GM18526 (cell line): ENCODE measurements around the gene MAGEA8.
"Not testable (repeated sequence)": the region's sequence is repeated elsewhere in the genome, so short reads cannot be mapped to it uniquely, and the experiment has no call there.

Experiments used
- POLR2A ChIP-seq: IDR thresholded peaks from 3 replicates; pipeline ENCODE4 v1.6.1; 2011; ENCODE audit not compliant: insufficient read length; ENCODE audit errors: extremely low read depth

Gene MAGEA8

DNA sequence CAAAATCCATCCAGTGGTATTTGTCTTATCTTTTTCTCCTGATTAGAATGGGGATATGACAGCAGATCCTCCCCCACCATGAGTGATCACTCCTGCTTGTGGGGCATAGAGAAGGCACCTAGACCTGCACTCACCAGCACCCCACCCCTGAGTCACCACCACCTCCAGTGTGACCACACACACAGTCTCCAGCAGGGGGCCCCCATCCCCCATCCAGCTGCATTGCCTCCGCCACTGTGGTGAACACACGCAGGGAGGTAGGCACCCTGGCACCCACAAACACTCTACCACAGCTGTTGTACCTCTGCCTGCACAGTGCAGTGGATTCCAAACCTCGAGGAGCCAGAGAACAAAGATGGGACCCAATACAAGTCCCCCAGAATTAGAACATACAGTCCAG, 9.0 kb upstream of the MAGEA8 start:
- no peak for TF ChIP-seq POLR2A

DNA sequence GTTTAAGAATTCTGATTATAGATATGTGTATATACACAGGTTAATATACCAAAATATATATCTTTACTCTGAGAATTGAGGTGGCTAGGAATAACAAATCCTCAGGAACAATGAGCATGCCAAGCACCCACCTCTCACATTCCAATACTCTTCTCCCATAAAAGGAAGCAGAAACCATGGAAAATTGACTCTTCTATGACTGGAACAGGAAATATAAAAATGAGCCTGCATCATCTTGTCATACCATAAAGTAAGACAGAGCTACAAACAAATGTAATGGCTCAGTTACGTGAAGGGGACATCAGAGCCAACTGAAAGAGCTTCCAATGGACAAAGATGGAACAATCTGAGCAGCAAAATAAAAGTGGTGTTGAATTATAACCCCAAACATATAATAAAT, 3.8 kb upstream of the MAGEA8 start:
- no peak for TF ChIP-seq POLR2A

DNA sequence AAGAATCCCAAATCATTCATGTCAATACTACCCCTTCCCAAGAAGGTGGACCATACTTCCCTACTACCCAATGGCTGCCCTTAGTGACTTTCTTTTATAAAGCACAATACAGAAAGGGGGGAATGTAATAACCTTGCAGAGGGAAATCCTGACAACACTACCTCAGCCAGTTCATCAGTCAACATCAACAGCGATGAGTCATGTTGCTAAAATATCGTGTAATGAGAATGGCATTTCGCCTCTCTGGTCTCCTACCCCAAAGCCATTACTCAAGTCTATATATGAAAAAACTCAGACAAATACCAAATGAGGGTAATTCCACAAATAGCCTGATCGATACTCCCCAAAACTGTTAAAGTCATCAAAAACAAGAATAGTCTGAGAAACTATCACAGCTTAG, 3.3 kb upstream of the MAGEA8 start:
- TF ChIP-seq POLR2A, result no peak

DNA sequence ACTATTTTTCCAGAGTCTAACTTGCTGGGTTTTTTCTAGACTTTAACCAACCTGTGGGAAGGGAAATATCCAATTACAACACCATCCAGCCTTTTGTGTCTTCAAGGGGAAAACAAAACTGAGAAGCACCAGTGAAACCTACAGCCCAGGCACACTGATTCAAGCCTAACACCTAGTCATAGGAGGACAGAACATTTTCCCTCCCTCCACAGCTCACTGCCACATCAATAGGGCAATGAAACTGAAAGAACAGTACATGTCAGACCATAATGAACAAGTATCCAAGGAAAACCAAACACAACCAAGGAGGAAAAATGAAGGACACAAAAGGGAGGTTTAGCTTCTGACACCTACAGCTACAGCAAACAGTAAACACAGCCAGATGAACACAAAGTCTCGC, 17.6 kb downstream of the MAGEA8 start:
- TF ChIP-seq POLR2A, result no peak

DNA sequence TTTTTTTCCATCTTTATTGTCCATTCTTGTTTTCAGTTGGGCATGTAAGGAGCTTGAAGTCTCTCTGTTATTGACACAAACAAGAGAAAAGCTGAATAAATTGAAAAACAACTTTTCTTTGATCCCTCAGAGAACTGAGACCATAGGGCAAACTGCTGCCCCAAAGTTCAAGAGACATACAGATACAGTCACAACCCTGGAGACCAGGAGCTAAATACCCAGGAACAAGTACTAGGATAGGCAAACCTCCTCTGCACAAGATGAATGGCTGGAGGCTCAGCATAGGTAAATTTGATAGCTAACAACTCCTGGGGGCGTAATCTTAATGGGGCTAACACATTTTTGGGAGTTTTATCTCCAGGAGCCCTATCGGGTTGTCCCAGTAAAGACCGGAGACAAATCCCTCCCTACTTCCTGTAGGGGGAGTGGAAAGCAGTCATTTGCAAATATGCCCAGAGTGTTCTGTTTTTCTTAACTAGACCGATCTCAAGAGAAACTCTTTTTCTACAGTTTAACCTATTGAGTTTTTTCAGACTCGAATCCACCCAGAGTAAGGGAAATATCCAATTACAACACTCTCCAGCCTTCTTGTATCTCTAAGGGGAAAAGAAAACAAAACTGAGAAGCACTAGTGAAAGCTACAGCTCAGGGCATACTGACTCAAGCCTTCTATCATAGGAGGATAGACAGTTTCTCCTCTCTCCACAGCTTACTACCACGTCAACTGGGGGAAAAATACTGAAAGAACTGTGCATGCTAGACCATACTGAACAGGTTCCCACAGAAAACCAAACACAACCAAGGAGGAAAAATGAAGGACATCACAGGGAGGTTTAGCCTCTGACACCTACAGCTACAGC, 23.1 kb downstream of the MAGEA8 start:
- TF ChIP-seq POLR2A, result no peak

DNA sequence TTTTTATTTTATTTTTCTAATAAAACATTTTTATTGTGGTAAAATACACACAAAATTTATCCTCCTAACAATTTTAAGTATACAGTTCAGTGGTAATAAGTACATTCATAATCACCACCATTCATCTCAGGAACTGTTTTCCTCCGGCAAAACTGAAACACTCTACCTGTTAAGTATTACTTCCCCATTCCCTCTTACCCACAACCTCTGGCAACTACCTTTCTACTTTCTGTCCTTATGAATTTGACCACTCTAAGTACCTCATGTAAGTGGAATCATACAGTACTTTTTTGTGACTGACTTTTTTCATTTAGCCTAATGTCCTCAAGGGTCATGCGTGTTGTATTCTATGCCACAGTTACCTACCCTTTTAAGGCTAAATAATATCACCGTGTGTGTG, 27.3 kb downstream of the MAGEA8 start:
- TF ChIP-seq POLR2A, result no peak

DNA sequence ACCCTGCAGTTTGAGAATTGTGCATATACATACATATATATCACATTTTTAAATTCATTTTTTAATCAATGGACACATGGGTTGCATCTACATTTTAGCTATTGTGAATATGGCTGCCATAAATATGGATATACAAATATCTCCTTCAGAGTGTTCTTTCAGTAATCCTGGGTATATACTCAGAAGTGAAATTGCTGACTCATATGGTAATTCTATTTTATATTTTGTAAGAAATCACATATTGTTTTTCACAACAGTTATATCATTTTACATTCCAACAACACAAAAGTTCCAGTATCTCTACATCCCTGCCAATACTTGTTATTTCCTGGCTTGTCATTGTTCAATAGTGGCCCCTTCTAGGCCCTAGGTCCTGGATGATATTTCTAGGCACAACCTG, 27.7 kb downstream of the MAGEA8 start:
- no peak for TF ChIP-seq POLR2A

DNA sequence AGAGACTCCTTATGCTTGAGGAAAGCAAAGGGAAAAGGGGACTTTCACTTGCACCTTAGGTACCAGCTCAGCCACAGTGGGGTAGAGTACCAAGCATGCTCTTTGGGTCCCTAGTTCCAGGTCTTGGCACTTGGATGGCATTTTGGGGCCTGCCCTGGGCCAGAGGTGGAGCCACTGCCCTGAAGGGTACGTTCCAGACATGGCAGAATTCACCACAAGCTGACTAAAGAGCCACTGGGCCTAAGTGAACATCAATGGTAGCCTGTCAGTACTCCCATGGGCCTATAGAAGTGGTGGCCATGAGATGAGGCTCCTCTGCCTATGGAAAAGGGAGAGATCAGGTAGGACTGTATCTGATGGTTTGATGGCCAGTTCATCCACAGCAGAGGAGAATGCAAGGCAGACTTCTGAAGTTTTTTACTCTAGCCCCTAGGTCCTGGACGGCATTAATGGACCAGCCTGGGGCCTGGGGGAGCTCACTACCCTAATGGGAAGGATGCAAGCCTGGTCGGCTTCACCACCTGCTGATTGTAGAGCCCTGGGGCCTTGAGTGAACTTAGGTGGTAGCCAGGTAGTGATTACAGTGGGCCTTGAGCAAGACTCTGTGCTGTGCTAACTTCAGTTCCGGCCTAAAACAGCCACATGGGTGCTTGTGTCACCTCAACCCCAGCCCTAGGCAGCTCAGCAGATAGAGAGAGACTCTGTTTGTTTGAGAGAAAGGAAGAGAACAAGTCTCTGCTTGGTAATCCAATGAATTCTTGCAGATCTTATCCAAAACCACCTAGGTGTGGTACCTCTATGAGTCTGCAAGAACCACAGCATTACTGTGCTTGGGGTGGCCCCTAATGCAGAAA, 28.6 kb downstream of the MAGEA8 start:
- no peak for TF ChIP-seq POLR2A

DNA sequence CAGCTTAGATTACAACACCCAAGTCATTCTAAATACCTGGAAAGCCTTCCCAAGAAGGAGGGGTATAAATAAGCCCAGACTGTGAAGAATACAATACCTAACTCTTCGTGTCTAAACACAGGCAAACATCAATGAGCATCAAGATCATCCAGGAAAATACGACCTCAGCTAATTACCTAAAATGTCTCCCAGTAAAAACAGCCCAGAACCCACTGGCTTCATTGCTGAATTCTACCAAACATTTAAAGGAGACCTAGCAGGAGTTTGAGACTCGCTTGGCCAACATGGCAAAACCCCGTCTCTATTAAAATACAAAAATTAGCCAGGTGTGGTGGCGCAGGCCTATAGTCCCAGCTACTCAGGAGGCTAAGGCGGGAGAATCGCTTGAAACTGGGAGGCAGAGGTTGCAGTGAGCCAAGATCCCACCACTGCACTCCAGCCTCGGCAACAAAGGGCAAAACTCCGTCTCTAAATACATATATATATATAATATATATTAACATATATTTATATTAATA, 29.3 kb downstream of the MAGEA8 start:
- no peak for TF ChIP-seq POLR2A

DNA sequence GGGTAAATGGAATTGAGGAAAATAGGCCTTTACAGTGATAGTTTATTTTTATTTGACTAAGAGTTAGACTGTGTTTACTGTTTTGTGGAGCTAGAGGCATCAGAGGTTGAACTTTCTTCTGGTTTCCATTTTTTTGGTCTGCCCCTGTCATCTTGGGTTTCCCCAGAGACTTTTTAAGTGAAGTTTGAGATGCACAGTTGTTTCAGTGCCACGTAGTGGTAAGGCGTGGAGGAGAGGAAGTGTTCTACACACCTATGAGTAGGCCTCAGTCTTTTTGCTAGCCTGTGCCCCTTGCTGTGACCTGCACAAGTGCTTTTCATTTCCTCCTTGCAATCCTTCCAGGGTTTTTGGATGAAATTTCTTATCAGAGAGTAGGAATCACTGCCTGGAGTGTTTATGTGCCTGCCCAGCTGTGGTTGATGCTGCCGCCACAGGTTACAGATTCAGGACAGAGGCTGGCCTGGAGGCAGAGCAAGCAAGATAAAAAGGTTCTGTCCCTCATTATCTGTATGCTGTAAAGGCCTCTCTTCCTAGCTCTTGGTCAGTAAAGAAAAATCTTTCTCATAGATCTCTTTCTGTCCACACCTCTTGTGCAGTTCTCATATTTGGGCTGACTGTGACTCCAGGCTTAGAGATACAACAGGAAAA, 35.9 kb downstream of the MAGEA8 start:
- no peak for TF ChIP-seq POLR2A

DNA sequence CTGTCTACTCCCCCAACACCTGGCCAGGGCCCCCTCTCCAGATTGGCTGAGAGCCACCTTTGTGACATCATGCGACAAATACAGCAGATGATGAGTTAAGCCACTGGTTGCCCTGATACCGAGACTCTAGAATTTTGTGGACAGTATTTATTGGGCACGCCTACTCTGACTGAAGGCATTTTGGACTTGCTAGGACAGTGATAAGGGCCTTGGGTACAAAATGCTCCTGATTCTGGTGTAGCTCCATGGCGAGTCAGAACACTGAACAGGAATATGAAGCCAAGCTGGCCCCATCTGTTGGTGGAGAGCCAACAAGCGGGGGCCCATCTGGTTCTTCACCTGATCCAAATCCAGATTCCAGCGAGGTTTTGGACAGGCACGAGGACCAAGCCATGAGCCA, 48.4 kb downstream of the MAGEA8 start, which contains the start of gene HSFX4:
Gene HSFX4 (plus strand): TSS at position 174 of the 400 bp plus-strand sequence. CDS start 72 bp downstream, at position 246.
- not testable (repeated sequence) for TF ChIP-seq POLR2A
